Body of pancreas (tissue), 4 donors: ENCODE measurements around the gene PTH2R. TPM values are rescaled to one million over a fixed set of nuclear protein-coding genes. Genes with fewer than 3 reads are reported as not detected.

Source experiments
- ATAC-seq: fragments of 150-250 bp; one replicate; pipeline ENCODE4 v1.9.1; 2016
- DNase-seq, 4 donors: peaks; one replicate each; pipeline ENCODE4 v3.0.0-alpha.2; 2019
- H3K27ac ChIP-seq, 4 donors: fragments of 200-600 bp; sonication (generic); 1 replicate in 3 of 4; 2 replicates in 1 of 4; pipeline versions ENCODE4 v1.5.1 to v1.6.1; 2016 to 2019; ENCODE audit warnings: mild to moderate bottlenecking in 1 of 4, mixed read lengths in 1 of 4, moderate library complexity in 1 of 4
- H3K27me3 ChIP-seq, 2 donors: fragments of 200-600 bp; sonication (generic); one replicate each; pipeline ENCODE4 v1.6.0; 2016; ENCODE audit warnings: mild to moderate bottlenecking in 1 of 2
- H3K36me3 ChIP-seq, 2 donors: fragments of 200-600 bp; sonication (generic); replicated peaks in 1 of 2; 2 replicates each; pipeline ENCODE4 v1.5.1; 2016; ENCODE audit warnings: low read depth in 2 of 2; ENCODE audit not compliant: insufficient read depth in 1 of 2
- H3K4me1 ChIP-seq: fragments of 200-600 bp; sonication (generic); one replicate; pipeline ENCODE4 v1.6.0; 2016
- H3K4me3 ChIP-seq, 2 donors: fragments of 200-600 bp; sonication (generic); 1 replicate in 1 of 2; 2 replicates in 1 of 2; pipeline ENCODE4 v1.5.1; 2016 to 2019
- H3K9me3 ChIP-seq, 3 donors: fragments of 200-600 bp; sonication (generic); 1 replicate in 2 of 3; 2 replicates in 1 of 3; pipeline ENCODE4 v1.5.1; 2016
- POLR2A ChIP-seq, 3 donors: fragments of 450-650 bp; IDR thresholded peaks; one replicate each; pipeline ENCODE4 v1.6.1; 2016; ENCODE audit warnings: antibody characterized with exemption in 3 of 3, mild to moderate bottlenecking in 2 of 3
- WGBS, 2 donors: methylation state at CpG; one replicate each; pipeline ENCODE4 v1.1.5; 2017; 5-methylcytosine and 5-hydroxymethylcytosine counted together
- intact Hi-C: fragments of 100-400 bp; cut with DNase I; formaldehyde crosslinking; loops from one replicate; pipeline ENCODE4 v1.15.1; 2023
- total RNA-seq, 2 donors: library from RNA; depleted of rRNA; stranded (reverse); fragments of >200 nt; gene quantifications; one replicate each; pipeline ENCODE4 v1.1.0, GENCODE V29; 2016
- TF ChIP-seq, protein P1 (sequence below), 7 experiments: fragments of 450-650 bp in 4 of 7; fragments of 200-600 bp in 3 of 7; sonication (generic) in 3 of 7; IDR thresholded peaks; one replicate each; pipeline ENCODE4 v1.5.1; 2016 to 2019; ENCODE audit warnings: antibody characterized with exemption in 7 of 7

Gene PTH2R, protein sequence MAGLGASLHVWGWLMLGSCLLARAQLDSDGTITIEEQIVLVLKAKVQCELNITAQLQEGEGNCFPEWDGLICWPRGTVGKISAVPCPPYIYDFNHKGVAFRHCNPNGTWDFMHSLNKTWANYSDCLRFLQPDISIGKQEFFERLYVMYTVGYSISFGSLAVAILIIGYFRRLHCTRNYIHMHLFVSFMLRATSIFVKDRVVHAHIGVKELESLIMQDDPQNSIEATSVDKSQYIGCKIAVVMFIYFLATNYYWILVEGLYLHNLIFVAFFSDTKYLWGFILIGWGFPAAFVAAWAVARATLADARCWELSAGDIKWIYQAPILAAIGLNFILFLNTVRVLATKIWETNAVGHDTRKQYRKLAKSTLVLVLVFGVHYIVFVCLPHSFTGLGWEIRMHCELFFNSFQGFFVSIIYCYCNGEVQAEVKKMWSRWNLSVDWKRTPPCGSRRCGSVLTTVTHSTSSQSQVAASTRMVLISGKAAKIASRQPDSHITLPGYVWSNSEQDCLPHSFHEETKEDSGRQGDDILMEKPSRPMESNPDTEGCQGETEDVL
- under 1 TPM in 1 of 2 donors, not detected in 1; 0.78 TPM for total RNA-seq

- H3K27ac ChIP-seq = no peak within 1 kb of the TSS
- peak; percentile 75 for ATAC-seq
- H3K36me3 ChIP-seq = no peaks in the 10 kb centered on the region
- intact Hi-C loops = no loop called here
- H3K9me3 ChIP-seq = no peaks in the 10 kb centered on the region
- 2 to 10% methylated on average over 26 to 72 of the region's 82 CpGs for WGBS, 2 donors
- H3K4me1 ChIP-seq = peaks cover 15% of the 10 kb centered on the region
- H3K27me3 ChIP-seq = no peaks in the 10 kb centered on the region
- TF ChIP-seq, protein P1, sequence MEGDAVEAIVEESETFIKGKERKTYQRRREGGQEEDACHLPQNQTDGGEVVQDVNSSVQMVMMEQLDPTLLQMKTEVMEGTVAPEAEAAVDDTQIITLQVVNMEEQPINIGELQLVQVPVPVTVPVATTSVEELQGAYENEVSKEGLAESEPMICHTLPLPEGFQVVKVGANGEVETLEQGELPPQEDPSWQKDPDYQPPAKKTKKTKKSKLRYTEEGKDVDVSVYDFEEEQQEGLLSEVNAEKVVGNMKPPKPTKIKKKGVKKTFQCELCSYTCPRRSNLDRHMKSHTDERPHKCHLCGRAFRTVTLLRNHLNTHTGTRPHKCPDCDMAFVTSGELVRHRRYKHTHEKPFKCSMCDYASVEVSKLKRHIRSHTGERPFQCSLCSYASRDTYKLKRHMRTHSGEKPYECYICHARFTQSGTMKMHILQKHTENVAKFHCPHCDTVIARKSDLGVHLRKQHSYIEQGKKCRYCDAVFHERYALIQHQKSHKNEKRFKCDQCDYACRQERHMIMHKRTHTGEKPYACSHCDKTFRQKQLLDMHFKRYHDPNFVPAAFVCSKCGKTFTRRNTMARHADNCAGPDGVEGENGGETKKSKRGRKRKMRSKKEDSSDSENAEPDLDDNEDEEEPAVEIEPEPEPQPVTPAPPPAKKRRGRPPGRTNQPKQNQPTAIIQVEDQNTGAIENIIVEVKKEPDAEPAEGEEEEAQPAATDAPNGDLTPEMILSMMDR (IDR thresholded peaks at IDR 0.05) = peak in 1 of 7 experiments; percentile 30
- no peak for TF ChIP-seq POLR2A (IDR thresholded peaks at IDR 0.05)
- peak; percentile 47 to 71 (median 52) for DNase-seq
- peak within 1 kb of the TSS; percentile 31 to 33 for H3K4me3 ChIP-seq
Observed at GRCh38 chr2:208406474-208407451, at the start of gene PTH2R. Gene PTH2R, plus strand, starts transcription at chr2:208406792. Its CDS starts 252 bp downstream, at chr2:208407044.

DNA sequence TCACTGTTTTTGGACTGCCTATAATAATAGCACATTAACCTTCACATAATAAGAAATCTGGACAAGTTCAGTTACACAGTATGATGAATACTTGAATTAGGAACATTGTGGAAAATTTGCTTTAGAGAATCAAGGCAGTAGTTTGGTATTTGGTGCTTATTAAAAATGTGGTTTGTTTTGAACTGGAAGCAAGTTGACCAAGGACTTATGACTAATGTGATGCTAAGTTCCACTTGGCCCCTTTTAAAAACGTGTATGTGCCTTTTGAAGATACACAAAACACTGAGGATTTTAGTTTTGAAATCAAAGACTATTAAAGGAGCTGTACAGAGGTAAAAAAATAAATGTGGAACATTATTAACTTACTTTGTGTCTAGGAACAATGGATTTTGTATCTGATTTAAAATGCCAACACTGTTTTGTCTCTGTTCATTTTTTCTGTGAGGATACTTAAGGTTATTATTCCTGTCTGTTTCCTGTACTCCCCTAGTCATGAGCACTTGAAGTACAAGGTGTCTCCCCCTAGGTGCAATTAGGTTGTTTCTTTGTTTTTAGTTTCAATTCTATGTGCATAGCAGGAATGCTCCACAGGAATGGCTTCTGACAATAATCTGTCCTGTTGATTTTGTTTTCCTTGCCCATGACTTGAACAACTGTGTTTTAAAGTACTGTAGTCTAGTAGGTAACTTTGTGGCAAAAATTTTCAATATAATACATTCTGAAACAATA lies 49.6 kb upstream of the PTH2R start:
- H3K36me3 ChIP-seq = no peaks in the 10 kb centered on the region
- no peaks in the 10 kb centered on the region for H3K9me3 ChIP-seq
- intact Hi-C loops = no loop called here
- H3K4me3 ChIP-seq = no peak overlapping the region
- TF ChIP-seq, protein P1 (IDR thresholded peaks at IDR 0.05) = peak in 4 of 7 experiments; percentile 4 to 14 (median 8)
- TF ChIP-seq POLR2A (IDR thresholded peaks at IDR 0.05) = no peak
- H3K27me3 ChIP-seq = no peaks in the 10 kb centered on the region
- peaks cover 29% of the 10 kb centered on the region for H3K4me1 ChIP-seq
- DNase-seq (no peak), ATAC-seq (no peak)
- WGBS, 2 donors = 13 to 23% methylated on average over 1 of the region's 1 CpG
- peak overlapping the region in 1 of 4 donors; percentile 86 for H3K27ac ChIP-seq

DNA sequence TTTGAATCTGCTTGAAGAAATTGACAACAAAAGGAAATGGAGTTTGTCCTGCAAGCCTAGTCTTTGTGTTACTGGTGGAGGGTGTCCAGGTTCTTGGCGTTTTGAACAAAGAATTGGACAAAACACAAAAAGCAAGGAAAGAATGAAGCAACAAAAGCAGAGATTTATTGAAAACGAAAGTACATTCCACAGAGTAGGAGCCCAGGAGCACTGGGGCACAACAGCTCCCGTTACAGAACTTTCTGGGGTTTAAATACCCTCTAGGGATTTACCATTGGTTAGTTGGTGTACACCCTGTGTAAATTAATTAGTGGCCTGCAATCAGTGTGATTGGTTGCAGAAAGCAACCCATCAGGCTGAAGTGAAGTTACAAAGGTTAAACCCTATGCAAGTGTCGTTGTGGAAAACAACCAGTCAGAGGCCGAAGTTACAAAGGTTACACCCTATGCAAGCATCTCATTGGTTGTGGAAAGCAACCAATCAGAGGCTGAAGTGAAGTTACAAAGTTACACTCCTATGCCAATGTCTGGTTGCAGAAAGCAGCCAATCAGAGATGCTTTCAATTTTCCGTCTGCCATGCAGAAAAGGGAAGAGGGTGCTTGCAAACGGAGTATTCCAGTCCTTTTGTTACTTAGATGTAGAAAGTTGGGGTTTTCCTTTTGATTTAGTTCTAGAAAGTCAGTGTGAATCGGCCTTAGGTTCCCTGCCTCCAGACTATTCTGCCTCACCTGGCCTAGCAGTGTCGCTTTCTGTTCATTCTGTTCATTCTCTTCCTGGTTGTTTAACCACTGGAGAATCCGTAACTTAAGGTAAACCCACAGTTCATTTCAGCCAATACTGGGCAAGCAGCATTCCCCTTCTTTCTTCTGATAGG lies 47.6 kb upstream of the PTH2R start:
- Histone ChIP-seq H3K27me3 (no peaks in the 10 kb centered on the region), H3K4me1 (peaks cover 19% of the 10 kb centered on the region), H3K4me3 (no peak overlapping the region), H3K27ac (no peak overlapping the region), H3K9me3 (no peaks in the 10 kb centered on the region), H3K36me3 (no peaks in the 10 kb centered on the region)
- peak in 2 of 3 donors; percentile 17 to 26 for TF ChIP-seq POLR2A (IDR thresholded peaks at IDR 0.05)
- TF ChIP-seq, protein P1 (IDR thresholded peaks at IDR 0.05) = no peak
- intact Hi-C loops = no loop called here
- DNase-seq (no peak), ATAC-seq (no peak)
- 82 to 84% methylated on average over 10 of the region's 10 CpGs for WGBS, 2 donors

DNA sequence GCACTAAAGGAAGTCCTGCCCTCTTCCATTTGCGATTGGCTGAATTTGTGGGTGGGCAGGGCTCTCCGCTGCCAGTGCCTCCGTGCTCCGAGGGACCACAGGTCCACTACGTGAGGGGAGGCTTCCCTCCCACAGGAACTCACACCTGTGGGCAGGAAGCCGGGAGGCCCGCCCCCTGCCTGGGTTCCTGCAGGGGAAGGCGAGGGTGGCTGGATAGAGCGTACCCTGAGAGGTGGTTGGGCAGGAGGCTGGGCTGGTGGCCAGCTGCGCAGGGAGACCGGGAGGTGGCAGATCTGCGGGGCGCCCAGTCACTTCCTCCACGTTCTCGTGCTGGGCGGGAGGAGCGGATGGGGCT lies 47.0 kb upstream of the PTH2R start:
- Histone ChIP-seq H3K4me1 (peaks cover 19% of the 10 kb centered on the region), H3K27me3 (no peaks in the 10 kb centered on the region), H3K27ac (no peak overlapping the region), H3K9me3 (no peaks in the 10 kb centered on the region), H3K36me3 (no peaks in the 10 kb centered on the region), H3K4me3 (no peak overlapping the region)
- intact Hi-C loops = no loop called here
- TF ChIP-seq, protein P1 (IDR thresholded peaks at IDR 0.05) = no peak
- TF ChIP-seq POLR2A (IDR thresholded peaks at IDR 0.05) = no peak
- ATAC-seq (no peak), DNase-seq (no peak)
- 83 to 100% methylated on average over 14 to 17 of the region's 17 CpGs for WGBS, 2 donors
